Smooth muscle cell (in vitro differentiated cells): ENCODE data around the gene SPATA45. TPM values are rescaled to one million over a fixed set of nuclear protein-coding genes. Genes with fewer than 3 reads are reported as not detected.

Experiments
- DNase-seq: peaks from one replicate; lab custom pipeline; 2025; ENCODE audit not compliant: unreplicated experiment; lab: John Stamatoyannopoulos, UW
- H2AFZ ChIP-seq: fragments of 200-600 bp; sonication (generic); 2 replicates; pipeline ENCODE4 v1.6.0; 2016; ENCODE audit warnings: antibody characterized with exemption, low read depth, mild to moderate bottlenecking
- H3F3A ChIP-seq: fragments of 200-600 bp; sonication (generic); 2 replicates; pipeline ENCODE4 v1.6.0; 2017; ENCODE audit warnings: antibody characterized with exemption, low read depth
- H3K27ac ChIP-seq: fragments of 200-600 bp; sonication (generic); 2 replicates; pipeline ENCODE4 v1.5.1; 2016; ENCODE audit warnings: low read depth, mild to moderate bottlenecking
- H3K27me3 ChIP-seq: fragments of 200-600 bp; sonication (generic); 2 replicates; pipeline ENCODE4 v1.6.1; 2016; ENCODE audit warnings: low read depth, mild to moderate bottlenecking
- H3K36me3 ChIP-seq: fragments of 200-600 bp; sonication (generic); 2 replicates; pipeline ENCODE4 v1.5.1; 2016; ENCODE audit warnings: low read depth
- H3K4me1 ChIP-seq: fragments of 200-600 bp; sonication (generic); 2 replicates; pipeline ENCODE4 v1.5.1; 2016; ENCODE audit warnings: low read depth
- H3K4me2 ChIP-seq: fragments of 200-600 bp; sonication (generic); 2 replicates; pipeline ENCODE4 v1.6.0; 2016; ENCODE audit warnings: mild to moderate bottlenecking
- H3K4me3 ChIP-seq: fragments of 200-600 bp; sonication (generic); 2 replicates; pipeline ENCODE4 v1.5.1; 2016; ENCODE audit warnings: mild to moderate bottlenecking
- H3K79me2 ChIP-seq: fragments of 200-600 bp; sonication (generic); 2 replicates; pipeline ENCODE4 v1.6.0; 2016; ENCODE audit warnings: low read depth, mild to moderate bottlenecking
- H3K9ac ChIP-seq: fragments of 200-600 bp; sonication (generic); 2 replicates; pipeline ENCODE4 v1.6.0; 2016; ENCODE audit warnings: low read depth
- H3K9me3 ChIP-seq: fragments of 200-600 bp; sonication (generic); replicated peaks from 2 replicates; pipeline ENCODE4 v1.5.1; 2016; ENCODE audit warnings: low read depth
- H4K20me1 ChIP-seq: fragments of 200-600 bp; sonication (generic); 2 replicates; pipeline ENCODE4 v1.6.0; 2016; ENCODE audit warnings: low read depth
- WGBS: methylation state at CpG from one replicate; pipeline ENCODE4 v1.1.7; 2016; ENCODE audit warnings: low lambda C conversion rate; 5-methylcytosine and 5-hydroxymethylcytosine counted together
- polyA plus RNA-seq: library from polyadenylated mRNA; unstranded; fragments of >200 nt; fragmentation: Nextera tagmentation; extraction: Ambion mirVana; gene quantifications from 2 replicates; pipeline ENCODE4 v1.2.1, GENCODE V29; 2016
- total RNA-seq: library from RNA; depleted of rRNA; stranded (reverse); fragments of >200 nt; gene quantifications from 2 replicates; pipeline ENCODE4 v1.2.3, GENCODE V29; 2014
- TF ChIP-seq, protein P1 (sequence below): fragments of 200-600 bp; sonication (generic); IDR thresholded peaks from 2 replicates; pipeline ENCODE4 v1.5.1; 2017; ENCODE audit warnings: borderline replicate concordance, mild to moderate bottlenecking, antibody characterized with exemption; ENCODE audit not compliant: insufficient read depth, poor library complexity, severe bottlenecking

Gene SPATA45
- total RNA-seq (not detected in 2 replicates), polyA plus RNA-seq (0.58 and 1.2 TPM in 2 replicates)

DNA sequence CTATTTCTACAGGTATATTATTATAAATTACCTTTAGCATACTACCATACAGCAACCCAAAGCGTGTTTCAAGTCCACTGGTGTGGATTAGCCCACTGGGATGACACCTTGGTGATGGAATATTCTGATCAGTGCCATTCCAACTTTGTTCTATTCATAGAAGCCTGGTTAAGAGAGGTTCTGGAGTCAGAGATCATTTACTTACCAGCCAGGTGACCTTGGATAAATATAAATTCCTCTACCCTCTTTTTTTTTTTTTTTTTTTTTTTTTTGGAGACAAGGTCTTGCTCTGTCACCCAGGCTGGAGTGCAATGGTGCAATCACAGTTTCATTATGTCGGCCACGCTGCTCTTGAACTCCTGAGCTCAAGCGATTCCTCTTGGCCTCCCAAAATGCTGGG, at the start of gene SPATA45:
Gene SPATA45 (minus strand): TSS at position 101 of the 400 bp plus-strand sequence. CDS start 11,500 bp downstream, outside the sequence.
- no peak within 1 kb of the TSS for H3K4me3 ChIP-seq
- WGBS = over 99% methylated on average over 4 of the region's 4 CpGs
- no peak within 1 kb of the TSS for H3K9ac ChIP-seq
- H2AFZ ChIP-seq = no peak within 1 kb of the TSS
- H4K20me1 ChIP-seq = no peaks in the 10 kb centered on the region
- H3K4me2 ChIP-seq = no peak within 1 kb of the TSS
- H3K9me3 ChIP-seq = no peaks in the 10 kb centered on the region
- no peak within 1 kb of the TSS for H3K27ac ChIP-seq
- DNase-seq = no peak
- no peaks in the 10 kb centered on the region for H3K4me1 ChIP-seq
- H3K79me2 ChIP-seq = no peaks in the 10 kb centered on the region
- no peaks in the 10 kb centered on the region for H3K27me3 ChIP-seq
- TF ChIP-seq, protein P1, sequence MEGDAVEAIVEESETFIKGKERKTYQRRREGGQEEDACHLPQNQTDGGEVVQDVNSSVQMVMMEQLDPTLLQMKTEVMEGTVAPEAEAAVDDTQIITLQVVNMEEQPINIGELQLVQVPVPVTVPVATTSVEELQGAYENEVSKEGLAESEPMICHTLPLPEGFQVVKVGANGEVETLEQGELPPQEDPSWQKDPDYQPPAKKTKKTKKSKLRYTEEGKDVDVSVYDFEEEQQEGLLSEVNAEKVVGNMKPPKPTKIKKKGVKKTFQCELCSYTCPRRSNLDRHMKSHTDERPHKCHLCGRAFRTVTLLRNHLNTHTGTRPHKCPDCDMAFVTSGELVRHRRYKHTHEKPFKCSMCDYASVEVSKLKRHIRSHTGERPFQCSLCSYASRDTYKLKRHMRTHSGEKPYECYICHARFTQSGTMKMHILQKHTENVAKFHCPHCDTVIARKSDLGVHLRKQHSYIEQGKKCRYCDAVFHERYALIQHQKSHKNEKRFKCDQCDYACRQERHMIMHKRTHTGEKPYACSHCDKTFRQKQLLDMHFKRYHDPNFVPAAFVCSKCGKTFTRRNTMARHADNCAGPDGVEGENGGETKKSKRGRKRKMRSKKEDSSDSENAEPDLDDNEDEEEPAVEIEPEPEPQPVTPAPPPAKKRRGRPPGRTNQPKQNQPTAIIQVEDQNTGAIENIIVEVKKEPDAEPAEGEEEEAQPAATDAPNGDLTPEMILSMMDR = no peak
- H3K36me3 ChIP-seq = no peaks in the 10 kb centered on the region
- no peaks in the 10 kb centered on the region for H3F3A ChIP-seq

DNA sequence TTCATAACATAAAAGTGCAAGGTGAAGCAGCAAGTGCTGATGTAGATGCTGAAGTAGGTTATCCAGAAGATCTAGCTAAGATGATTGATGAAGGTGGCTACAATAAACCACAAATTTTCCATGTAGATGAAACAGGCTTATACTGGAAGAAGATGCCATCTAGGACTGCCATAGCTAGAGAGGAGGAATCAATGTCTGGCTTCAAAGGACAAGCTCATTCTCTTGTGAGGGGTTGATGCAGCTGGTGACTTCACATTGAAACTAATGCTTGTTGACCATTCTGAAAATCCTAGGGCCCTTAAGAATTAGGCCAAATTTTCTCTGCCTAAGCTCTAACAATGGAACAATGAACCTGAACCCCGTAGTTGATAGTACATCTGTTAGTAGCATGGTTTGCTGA, 44.7 kb upstream of the SPATA45 start:
- Histone ChIP-seq H3K4me1 (no peaks in the 10 kb centered on the region), H3K36me3 (peaks cover 17% of the 10 kb centered on the region), H3F3A (no peaks in the 10 kb centered on the region), H3K9me3 (no peaks in the 10 kb centered on the region), H2AFZ (no peak overlapping the region), H3K79me2 (no peaks in the 10 kb centered on the region), H3K4me2 (no peak overlapping the region), H3K27me3 (no peaks in the 10 kb centered on the region), H4K20me1 (no peaks in the 10 kb centered on the region), H3K4me3 (no peak overlapping the region), H3K9ac (no peak overlapping the region), H3K27ac (no peak overlapping the region)
- TF ChIP-seq, protein P1 = no peak
- WGBS = 93% methylated on average over 1 of the region's 1 CpG
- no peak for DNase-seq

DNA sequence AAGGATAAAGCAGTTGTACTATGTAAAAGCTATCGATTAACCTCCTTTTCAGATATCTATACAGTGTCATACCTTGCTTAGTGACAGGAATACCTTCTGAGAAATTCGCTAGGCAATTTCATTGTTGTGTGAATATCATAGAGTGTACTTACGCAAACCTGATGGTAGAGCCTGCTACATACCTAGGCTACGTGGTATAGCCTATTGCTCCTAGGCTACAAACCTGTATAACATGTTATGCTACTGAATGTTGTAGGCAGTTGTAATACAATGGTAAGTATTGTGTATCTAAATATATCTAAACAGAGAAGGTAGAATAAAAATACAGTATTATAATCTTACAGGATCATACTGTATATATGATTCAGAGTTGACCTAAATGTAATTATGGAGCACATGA, 37.1 kb upstream of the SPATA45 start:
- peaks cover 4% of the 10 kb centered on the region for H3K36me3 ChIP-seq
- DNase-seq = no peak
- WGBS = 80% methylated on average over 4 of the region's 4 CpGs

More for the DNA sequence above, 37.1 kb upstream of the SPATA45 start:
- Histone ChIP-seq H3K4me3 (no peak overlapping the region), H3K27me3 (no peaks in the 10 kb centered on the region), H2AFZ (no peak overlapping the region), H3F3A (no peaks in the 10 kb centered on the region), H3K79me2 (no peaks in the 10 kb centered on the region), H3K9ac (no peak overlapping the region), H4K20me1 (no peaks in the 10 kb centered on the region), H3K4me1 (no peaks in the 10 kb centered on the region), H3K9me3 (no peaks in the 10 kb centered on the region), H3K27ac (peak overlapping the region; percentile 19), H3K4me2 (no peak overlapping the region)
- TF ChIP-seq, protein P1 = no peak
